Measurements from ENCODE around the gene TRPM1. TPM values are rescaled to one million over a fixed set of nuclear protein-coding genes. Genes with fewer than 3 reads are reported as not detected.
A peak's percentile ranks its signal among the peaks of the same experiment; 100 is the strongest.

TRPM1 gene
- total RNA-seq, 2 donors from 2014 or later = 5.5 TPM; not detected in 1

- WGBS = 2% methylated on average over 24 of the region's 24 CpGs
- Histone ChIP-seq H3K36me3 (no peaks in the 10 kb centered on the region), H3K9me3 (no peaks in the 10 kb centered on the region), H3K4me3 (peak overlapping the region; percentile 80 to 91), H3K27me3 (replicated peaks; ENCODE audit: insufficient read depth) (no peaks in the 10 kb centered on the region), H3K4me1 (replicated peaks) (no peaks in the 10 kb centered on the region), H3K27ac (peak overlapping the region; percentile 94 to 95)
- DNase-seq (ENCODE audit: low spot score) = no peak
- TF ChIP-seq CTCF (IDR thresholded peaks at IDR 0.05) (no peak), POLR2AphosphoS5 (IDR thresholded peaks at IDR 0.05) (no peak), POLR2A (IDR thresholded peaks at IDR 0.05) (no peak)
- intact Hi-C loops (cut with DNase I) = loop anchor here (5.0 kb wide), 1 partner anchor 352 kb away; no protein-coding TSS in a partner anchor
Observed at GRCh38 chr15:30990446-30991254, 110.9 kb downstream of the TRPM1 start.

DNA sequence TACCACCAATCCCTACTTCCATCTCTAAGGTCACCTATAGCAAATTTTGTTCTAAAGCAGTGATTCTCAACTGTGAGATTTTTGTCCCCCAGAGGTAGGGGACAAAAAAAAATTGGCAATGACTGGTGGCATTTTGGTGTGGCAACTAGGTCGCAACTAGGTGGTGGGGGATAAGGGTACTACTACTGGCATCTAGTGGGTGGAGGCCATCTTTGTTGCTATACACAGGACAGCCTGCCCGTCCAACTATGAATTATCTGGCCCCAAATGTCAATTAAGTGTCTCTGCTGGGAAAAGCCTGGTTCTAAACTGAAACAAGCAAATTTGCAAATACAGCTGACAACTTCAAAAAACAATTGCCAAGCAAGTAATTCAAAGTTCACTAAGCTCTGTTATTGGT lies 111.5 kb downstream of the TRPM1 start:
- intact Hi-C loops (cut with DNase I) = loop anchor here (5.0 kb wide), 1 partner anchor 352 kb away; no protein-coding TSS in a partner anchor
- no peak for TF ChIP-seq CTCF (IDR thresholded peaks at IDR 0.05)
- no peak for TF ChIP-seq POLR2A (IDR thresholded peaks at IDR 0.05)
- no peak for TF ChIP-seq POLR2AphosphoS5 (IDR thresholded peaks at IDR 0.05)
- no peaks in the 10 kb centered on the region for H3K9me3 ChIP-seq
- H3K4me3 ChIP-seq = peak overlapping the region; percentile 80 to 91
- no peaks in the 10 kb centered on the region for H3K27me3 ChIP-seq (replicated peaks; ENCODE audit: insufficient read depth)
- 53% methylated on average over 2 of the region's 2 CpGs for WGBS
- H3K4me1 ChIP-seq (replicated peaks) = no peaks in the 10 kb centered on the region
- H3K36me3 ChIP-seq = no peaks in the 10 kb centered on the region
- H3K27ac ChIP-seq = peak overlapping the region in 1 of 2 donors; percentile 95
- DNase-seq (ENCODE audit: low spot score) = no peak

DNA sequence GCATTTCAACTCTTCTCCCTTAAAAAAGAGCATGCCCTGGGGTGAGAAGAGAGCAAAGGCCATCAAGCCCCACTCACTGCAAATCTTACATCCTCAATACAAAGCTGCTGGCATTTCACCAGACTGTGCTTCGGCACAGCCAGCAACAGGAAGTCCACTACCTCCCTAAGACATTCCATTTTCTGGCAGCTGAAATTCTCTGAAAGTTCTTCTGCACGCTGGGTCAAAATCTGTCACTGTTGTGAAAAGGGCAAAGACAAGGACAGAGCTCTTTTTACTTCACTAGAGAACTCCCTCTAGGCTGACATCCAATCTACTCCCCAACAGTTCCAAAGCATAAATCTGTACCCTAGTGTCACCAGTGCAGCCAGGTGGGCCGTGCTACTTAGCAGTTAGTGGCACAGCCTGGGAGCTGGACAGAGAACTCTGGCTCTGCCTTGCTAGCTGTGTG lies 116.4 kb downstream of the TRPM1 start:
- WGBS = 13% methylated on average over 3 of the region's 3 CpGs
- peak overlapping the region; percentile 54 to 59 for H3K27ac ChIP-seq
- no peaks in the 10 kb centered on the region for H3K27me3 ChIP-seq (replicated peaks; ENCODE audit: insufficient read depth)
- no peaks in the 10 kb centered on the region for H3K4me1 ChIP-seq (replicated peaks)
- H3K4me3 ChIP-seq = no peak overlapping the region
- H3K9me3 ChIP-seq = no peaks in the 10 kb centered on the region
- no peaks in the 10 kb centered on the region for H3K36me3 ChIP-seq
- no peak for TF ChIP-seq CTCF (IDR thresholded peaks at IDR 0.05)
- TF ChIP-seq POLR2AphosphoS5 (IDR thresholded peaks at IDR 0.05) = no peak
- TF ChIP-seq POLR2A (IDR thresholded peaks at IDR 0.05) = no peak
- peak; percentile 25 for DNase-seq (ENCODE audit: low spot score)
- intact Hi-C loops (cut with DNase I) = loop anchor here (10.0 kb wide), 2 partner anchors 60 to 140 kb away; no protein-coding TSS in a partner anchor

DNA sequence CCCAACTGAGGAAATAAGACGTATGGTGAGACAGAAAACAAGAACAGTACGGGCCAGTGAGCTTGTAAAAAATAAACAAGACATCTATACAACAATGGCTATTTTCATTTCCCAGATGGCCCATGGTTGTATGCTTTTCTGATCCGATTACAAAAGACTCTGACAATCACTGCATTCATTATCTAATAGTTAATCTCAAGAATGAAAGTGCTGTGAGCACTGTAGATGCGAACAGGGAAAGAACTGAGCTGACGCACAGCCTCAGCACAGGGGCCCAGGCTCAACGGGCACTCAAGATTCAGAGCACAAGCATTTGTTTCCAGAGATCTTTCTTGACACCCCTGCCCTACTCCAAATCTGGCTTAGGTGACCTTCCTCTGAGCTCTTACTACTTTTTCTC lies 117.0 kb downstream of the TRPM1 start:
- H3K27ac ChIP-seq = peak overlapping the region; percentile 54 to 59
- H3K4me1 ChIP-seq (replicated peaks) = no peaks in the 10 kb centered on the region

More for the DNA sequence above, 117.0 kb downstream of the TRPM1 start:
- no peak for TF ChIP-seq POLR2A (IDR thresholded peaks at IDR 0.05)
- no peak for TF ChIP-seq CTCF (IDR thresholded peaks at IDR 0.05)
- TF ChIP-seq POLR2AphosphoS5 (IDR thresholded peaks at IDR 0.05) = no peak
- Histone ChIP-seq H3K4me3 (peak overlapping the region in 1 of 2 donors; percentile 18), H3K9me3 (no peaks in the 10 kb centered on the region), H3K27me3 (replicated peaks; ENCODE audit: insufficient read depth) (no peaks in the 10 kb centered on the region), H3K36me3 (no peaks in the 10 kb centered on the region)
- WGBS = 13% methylated on average over 6 of the region's 6 CpGs
- intact Hi-C loops (cut with DNase I) = loop anchor here (10.0 kb wide), 2 partner anchors 60 to 140 kb away; no protein-coding TSS in a partner anchor
- peak; percentile 9 for DNase-seq (ENCODE audit: low spot score)
